Measurements from ENCODE around the gene XCR1. TPM values are rescaled to one million over a fixed set of nuclear protein-coding genes. Genes with fewer than 3 reads are reported as not detected.

The XCR1 gene
- total RNA-seq, 1 experiment from 2014 or later = 0.02 TPM

DNA sequence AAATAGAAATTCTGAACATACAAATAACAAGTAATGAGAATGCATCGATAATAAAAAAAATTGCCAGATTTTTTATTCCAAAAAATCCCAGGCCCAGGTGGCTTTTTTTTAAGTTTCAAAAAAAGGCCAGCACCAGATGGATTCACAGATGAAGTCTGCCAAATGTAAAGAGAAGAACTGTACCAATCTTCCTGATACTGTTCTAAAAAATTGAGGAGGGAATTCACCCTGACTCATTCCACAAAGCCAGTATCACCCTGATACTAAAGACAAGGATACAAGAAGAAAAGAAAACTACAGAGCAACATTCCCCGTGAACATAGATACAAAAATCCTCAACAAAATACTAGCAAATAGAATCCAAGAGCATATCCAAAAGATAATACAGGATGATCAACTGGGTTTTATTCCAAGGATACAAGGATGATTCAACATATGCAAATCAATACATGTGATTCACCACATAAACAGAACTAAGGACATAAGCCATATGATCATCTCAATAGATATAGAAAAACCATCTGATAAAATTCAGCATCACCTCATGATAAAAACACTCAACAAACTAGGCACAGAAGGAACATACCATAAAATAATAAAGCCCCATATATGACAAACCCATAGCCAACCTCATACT, 44.1 kb upstream of the XCR1 start (continued):
- TF ChIP-seq, protein P1, sequence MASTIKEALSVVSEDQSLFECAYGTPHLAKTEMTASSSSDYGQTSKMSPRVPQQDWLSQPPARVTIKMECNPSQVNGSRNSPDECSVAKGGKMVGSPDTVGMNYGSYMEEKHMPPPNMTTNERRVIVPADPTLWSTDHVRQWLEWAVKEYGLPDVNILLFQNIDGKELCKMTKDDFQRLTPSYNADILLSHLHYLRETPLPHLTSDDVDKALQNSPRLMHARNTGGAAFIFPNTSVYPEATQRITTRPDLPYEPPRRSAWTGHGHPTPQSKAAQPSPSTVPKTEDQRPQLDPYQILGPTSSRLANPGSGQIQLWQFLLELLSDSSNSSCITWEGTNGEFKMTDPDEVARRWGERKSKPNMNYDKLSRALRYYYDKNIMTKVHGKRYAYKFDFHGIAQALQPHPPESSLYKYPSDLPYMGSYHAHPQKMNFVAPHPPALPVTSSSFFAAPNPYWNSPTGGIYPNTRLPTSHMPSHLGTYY (CRISPR knock-in tag; IDR thresholded peaks at IDR 0.05) = no peak
- TF ChIP-seq, protein P2, sequence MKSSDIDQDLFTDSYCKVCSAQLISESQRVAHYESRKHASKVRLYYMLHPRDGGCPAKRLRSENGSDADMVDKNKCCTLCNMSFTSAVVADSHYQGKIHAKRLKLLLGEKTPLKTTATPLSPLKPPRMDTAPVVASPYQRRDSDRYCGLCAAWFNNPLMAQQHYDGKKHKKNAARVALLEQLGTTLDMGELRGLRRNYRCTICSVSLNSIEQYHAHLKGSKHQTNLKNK (CRISPR knock-in tag; IDR thresholded peaks at IDR 0.05) = no peak
- TF ChIP-seq, protein P3, sequence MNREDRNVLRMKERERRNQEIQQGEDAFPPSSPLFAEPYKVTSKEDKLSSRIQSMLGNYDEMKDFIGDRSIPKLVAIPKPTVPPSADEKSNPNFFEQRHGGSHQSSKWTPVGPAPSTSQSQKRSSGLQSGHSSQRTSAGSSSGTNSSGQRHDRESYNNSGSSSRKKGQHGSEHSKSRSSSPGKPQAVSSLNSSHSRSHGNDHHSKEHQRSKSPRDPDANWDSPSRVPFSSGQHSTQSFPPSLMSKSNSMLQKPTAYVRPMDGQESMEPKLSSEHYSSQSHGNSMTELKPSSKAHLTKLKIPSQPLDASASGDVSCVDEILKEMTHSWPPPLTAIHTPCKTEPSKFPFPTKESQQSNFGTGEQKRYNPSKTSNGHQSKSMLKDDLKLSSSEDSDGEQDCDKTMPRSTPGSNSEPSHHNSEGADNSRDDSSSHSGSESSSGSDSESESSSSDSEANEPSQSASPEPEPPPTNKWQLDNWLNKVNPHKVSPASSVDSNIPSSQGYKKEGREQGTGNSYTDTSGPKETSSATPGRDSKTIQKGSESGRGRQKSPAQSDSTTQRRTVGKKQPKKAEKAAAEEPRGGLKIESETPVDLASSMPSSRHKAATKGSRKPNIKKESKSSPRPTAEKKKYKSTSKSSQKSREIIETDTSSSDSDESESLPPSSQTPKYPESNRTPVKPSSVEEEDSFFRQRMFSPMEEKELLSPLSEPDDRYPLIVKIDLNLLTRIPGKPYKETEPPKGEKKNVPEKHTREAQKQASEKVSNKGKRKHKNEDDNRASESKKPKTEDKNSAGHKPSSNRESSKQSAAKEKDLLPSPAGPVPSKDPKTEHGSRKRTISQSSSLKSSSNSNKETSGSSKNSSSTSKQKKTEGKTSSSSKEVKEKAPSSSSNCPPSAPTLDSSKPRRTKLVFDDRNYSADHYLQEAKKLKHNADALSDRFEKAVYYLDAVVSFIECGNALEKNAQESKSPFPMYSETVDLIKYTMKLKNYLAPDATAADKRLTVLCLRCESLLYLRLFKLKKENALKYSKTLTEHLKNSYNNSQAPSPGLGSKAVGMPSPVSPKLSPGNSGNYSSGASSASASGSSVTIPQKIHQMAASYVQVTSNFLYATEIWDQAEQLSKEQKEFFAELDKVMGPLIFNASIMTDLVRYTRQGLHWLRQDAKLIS (CRISPR knock-in tag; IDR thresholded peaks at IDR 0.05; ENCODE audit: borderline replicate concordance) = no peak

DNA sequence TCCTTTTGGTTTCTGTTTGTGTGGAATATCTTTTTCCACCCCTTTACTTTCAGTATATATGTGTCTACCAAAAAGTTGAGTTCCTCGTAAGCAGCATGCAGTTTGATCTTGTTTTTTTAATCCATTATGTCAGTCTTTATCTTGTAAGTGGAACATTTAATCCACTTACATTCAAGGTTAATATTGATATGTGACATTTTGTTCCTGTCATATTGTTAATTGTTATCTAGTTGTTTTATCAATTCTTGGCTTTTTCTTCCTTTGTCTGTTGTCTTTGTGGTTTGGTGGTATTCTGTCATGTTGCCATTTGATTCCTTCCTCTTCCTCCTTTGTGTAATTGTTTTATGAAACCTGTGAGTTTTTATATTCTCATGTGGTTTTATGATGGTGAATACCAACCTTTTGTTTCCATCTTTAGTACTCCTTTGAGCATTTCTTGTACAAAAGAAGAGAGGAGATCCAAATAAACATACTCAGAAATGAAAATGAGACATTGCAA, 43.4 kb upstream of the XCR1 start:
- CTCF ChIA-PET = no interaction called here

More for the DNA sequence above, 43.4 kb upstream of the XCR1 start:
- H3K27ac Mint-ChIP-seq = no peak overlapping the region
- H3K36me3 Mint-ChIP-seq = no peaks in the 10 kb centered on the region
- H3K9me3 Mint-ChIP-seq = peaks cover 11% of the 10 kb centered on the region; the same call in 1 of the 2 replicates
- POLR2A ChIA-PET = no interaction called here
- no peaks in the 10 kb centered on the region for H3K27me3 Mint-ChIP-seq (ENCODE audit: low read depth)
- H3K4me1 Mint-ChIP-seq = peaks cover 13% of the 10 kb centered on the region
- no peak for TF ChIP-seq JAZF1 (CRISPR knock-in tag; IDR thresholded peaks at IDR 0.05)
- TF ChIP-seq, protein P4, sequence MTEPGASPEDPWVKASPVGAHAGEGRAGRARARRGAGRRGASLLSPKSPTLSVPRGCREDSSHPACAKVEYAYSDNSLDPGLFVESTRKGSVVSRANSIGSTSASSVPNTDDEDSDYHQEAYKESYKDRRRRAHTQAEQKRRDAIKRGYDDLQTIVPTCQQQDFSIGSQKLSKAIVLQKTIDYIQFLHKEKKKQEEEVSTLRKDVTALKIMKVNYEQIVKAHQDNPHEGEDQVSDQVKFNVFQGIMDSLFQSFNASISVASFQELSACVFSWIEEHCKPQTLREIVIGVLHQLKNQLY (CRISPR knock-in tag; IDR thresholded peaks at IDR 0.05) = no peak
- no peak for TF ChIP-seq CREB1 (CRISPR knock-in tag; IDR thresholded peaks at IDR 0.05)
- TF ChIP-seq, protein P1 (CRISPR knock-in tag; IDR thresholded peaks at IDR 0.05) = no peak
- no peak for TF ChIP-seq ZNF232 (CRISPR knock-in tag; IDR thresholded peaks at IDR 0.05)
- TF ChIP-seq CREM (CRISPR knock-in tag; IDR thresholded peaks at IDR 0.05) = no peak
- no peak for TF ChIP-seq ZNF219 (CRISPR knock-in tag; IDR thresholded peaks at IDR 0.05; ENCODE audit: borderline replicate concordance)
- TF ChIP-seq, protein P5, sequence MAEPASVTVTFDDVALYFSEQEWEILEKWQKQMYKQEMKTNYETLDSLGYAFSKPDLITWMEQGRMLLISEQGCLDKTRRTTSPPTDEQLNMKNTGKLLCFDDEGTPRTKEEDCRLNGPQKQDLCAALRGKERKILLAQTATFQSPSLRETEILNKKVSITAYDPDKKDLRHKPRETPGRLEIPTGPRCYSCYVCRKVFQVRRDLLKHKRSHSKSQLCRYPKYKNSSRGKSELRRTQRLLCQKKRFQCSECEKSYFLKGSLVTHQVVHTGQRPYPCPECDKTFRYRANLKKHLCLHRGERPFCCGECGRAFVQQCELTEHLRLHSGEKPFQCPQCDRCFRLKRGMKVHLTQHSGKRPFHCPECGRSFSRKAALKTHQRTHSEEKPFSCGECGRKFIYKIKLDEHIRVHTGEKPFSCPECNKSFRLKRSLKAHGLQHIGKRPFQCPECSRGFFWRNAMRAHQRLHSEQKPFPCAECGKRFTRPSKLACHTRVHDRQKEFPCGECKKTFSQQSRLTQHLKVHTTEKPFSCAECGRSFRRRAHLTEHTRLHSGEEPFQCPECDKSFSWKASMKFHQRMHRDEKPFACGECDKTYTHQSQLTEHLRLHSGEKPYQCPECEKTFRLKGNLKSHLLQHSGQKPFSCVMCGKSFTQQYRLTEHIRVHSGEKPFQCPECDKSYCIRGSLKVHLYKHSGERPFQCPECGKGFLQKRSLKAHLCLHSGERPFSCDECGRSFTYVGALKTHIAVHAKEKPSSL (CRISPR knock-in tag; conservative IDR thresholded peaks at IDR 0.05) = no peak
- TF ChIP-seq, protein P6, sequence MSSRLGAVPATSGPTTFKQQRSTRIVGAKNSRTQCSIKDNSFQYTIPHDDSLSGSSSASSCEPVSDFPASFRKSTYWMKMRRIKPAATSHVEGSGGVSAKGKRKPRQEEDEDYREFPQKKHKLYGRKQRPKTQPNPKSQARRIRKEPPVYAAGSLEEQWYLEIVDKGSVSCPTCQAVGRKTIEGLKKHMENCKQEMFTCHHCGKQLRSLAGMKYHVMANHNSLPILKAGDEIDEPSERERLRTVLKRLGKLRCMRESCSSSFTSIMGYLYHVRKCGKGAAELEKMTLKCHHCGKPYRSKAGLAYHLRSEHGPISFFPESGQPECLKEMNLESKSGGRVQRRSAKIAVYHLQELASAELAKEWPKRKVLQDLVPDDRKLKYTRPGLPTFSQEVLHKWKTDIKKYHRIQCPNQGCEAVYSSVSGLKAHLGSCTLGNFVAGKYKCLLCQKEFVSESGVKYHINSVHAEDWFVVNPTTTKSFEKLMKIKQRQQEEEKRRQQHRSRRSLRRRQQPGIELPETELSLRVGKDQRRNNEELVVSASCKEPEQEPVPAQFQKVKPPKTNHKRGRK (CRISPR knock-in tag; IDR thresholded peaks at IDR 0.05; ENCODE audit: borderline replicate concordance) = no peak
- no peak for TF ChIP-seq SOX15 (CRISPR knock-in tag; IDR thresholded peaks at IDR 0.05)
- TF ChIP-seq NFATC4 (CRISPR knock-in tag; IDR thresholded peaks at IDR 0.05) = no peak
- TF ChIP-seq, protein P7, sequence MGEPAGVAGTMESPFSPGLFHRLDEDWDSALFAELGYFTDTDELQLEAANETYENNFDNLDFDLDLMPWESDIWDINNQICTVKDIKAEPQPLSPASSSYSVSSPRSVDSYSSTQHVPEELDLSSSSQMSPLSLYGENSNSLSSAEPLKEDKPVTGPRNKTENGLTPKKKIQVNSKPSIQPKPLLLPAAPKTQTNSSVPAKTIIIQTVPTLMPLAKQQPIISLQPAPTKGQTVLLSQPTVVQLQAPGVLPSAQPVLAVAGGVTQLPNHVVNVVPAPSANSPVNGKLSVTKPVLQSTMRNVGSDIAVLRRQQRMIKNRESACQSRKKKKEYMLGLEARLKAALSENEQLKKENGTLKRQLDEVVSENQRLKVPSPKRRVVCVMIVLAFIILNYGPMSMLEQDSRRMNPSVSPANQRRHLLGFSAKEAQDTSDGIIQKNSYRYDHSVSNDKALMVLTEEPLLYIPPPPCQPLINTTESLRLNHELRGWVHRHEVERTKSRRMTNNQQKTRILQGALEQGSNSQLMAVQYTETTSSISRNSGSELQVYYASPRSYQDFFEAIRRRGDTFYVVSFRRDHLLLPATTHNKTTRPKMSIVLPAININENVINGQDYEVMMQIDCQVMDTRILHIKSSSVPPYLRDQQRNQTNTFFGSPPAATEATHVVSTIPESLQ (CRISPR knock-in tag; IDR thresholded peaks at IDR 0.05) = no peak
- no peak for TF ChIP-seq NR1H2 (CRISPR knock-in tag; IDR thresholded peaks at IDR 0.05)
- TF ChIP-seq, protein P8, sequence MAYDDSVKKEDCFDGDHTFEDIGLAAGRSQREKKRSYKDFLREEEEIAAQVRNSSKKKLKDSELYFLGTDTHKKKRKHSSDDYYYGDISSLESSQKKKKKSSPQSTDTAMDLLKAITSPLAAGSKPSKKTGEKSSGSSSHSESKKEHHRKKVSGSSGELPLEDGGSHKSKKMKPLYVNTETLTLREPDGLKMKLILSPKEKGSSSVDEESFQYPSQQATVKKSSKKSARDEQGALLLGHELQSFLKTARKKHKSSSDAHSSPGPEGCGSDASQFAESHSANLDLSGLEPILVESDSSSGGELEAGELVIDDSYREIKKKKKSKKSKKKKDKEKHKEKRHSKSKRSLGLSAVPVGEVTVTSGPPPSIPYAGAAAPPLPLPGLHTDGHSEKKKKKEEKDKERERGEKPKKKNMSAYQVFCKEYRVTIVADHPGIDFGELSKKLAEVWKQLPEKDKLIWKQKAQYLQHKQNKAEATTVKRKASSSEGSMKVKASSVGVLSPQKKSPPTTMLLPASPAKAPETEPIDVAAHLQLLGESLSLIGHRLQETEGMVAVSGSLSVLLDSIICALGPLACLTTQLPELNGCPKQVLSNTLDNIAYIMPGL (CRISPR knock-in tag; IDR thresholded peaks at IDR 0.05) = no peak
- TF ChIP-seq ZNF138 (CRISPR knock-in tag; conservative IDR thresholded peaks at IDR 0.05) = no peak
- H3K4me3 Mint-ChIP-seq = no peak overlapping the region
- DNase-seq (ENCODE audit: low spot score) (no peak), ATAC-seq (no peak)
